Suprapubic skin (tissue), 4 donors: ENCODE measurements around the gene PSME3. TPM values are rescaled to one million over a fixed set of nuclear protein-coding genes. Genes with fewer than 3 reads are reported as not detected.
"Not testable (repeated sequence)": the region's sequence is repeated elsewhere in the genome, so short reads cannot be mapped to it uniquely, and the experiment has no call there.

ENCODE experiments used
- DNase-seq, 2 donors: peaks; one replicate each; pipeline ENCODE4 v3.0.0-alpha.2; 2019; ENCODE audit warnings: low spot score in 2 of 2
- H3K27ac ChIP-seq: fragments of 200-600 bp; sonication (generic); one replicate; pipeline ENCODE4 v1.5.1; 2019
- H3K27me3 ChIP-seq: fragments of 200-600 bp; sonication (generic); one replicate; pipeline ENCODE4 v1.5.1; 2019
- H3K36me3 ChIP-seq: fragments of 200-600 bp; sonication (generic); one replicate; pipeline ENCODE4 v1.5.1; 2019
- H3K4me1 ChIP-seq: fragments of 200-600 bp; sonication (generic); one replicate; pipeline ENCODE4 v1.5.1; 2019
- H3K4me3 ChIP-seq: fragments of 200-600 bp; sonication (generic); one replicate; pipeline ENCODE4 v1.5.1; 2019; ENCODE audit warnings: mild to moderate bottlenecking
- H3K9me3 ChIP-seq: fragments of 200-600 bp; sonication (generic); one replicate; pipeline ENCODE4 v1.5.1; 2019
- CTCF ChIP-seq, 2 donors: fragments of 200-600 bp in 1 of 2; fragments of 450-650 bp in 1 of 2; sonication (generic) in 1 of 2; IDR thresholded peaks; one replicate each; pipeline ENCODE4 v1.5.1; 2016 to 2019; ENCODE audit warnings: antibody characterized with exemption in 2 of 2, mild to moderate bottlenecking in 1 of 2, moderate library complexity in 1 of 2
- EP300 ChIP-seq: sonication (generic); formaldehyde crosslinking; IDR thresholded peaks from one replicate; pipeline ENCODE4 v1.6.1; 2017; ENCODE audit warnings: antibody characterized with exemption
- POLR2A ChIP-seq, 2 donors: fragments of 450-650 bp; IDR thresholded peaks; one replicate each; pipeline ENCODE4 v1.6.1; 2017; ENCODE audit warnings: antibody characterized with exemption in 2 of 2, mild to moderate bottlenecking in 2 of 2, moderate library complexity in 2 of 2
- POLR2AphosphoS5 ChIP-seq, 3 donors: sonication (generic); formaldehyde crosslinking; IDR thresholded peaks; one replicate each; pipeline ENCODE4 v1.6.1; 2017; ENCODE audit warnings: antibody characterized with exemption in 3 of 3
- WGBS: methylation state at CpG from one replicate; pipeline ENCODE4 v1.1.5; 2018; 5-methylcytosine and 5-hydroxymethylcytosine counted together
- total RNA-seq, 4 donors: library from RNA; depleted of rRNA; stranded (reverse); fragments of >200 nt; gene quantifications; one replicate each; pipeline ENCODE4 v1.1.0, GENCODE V29; 2016

PSME3 gene
- total RNA-seq, 4 donors from 2014 or later, result 47.0 to 106 (median 82.8) TPM

- no peaks in the 10 kb centered on the region for H3K9me3 ChIP-seq
- no peak for DNase-seq
- no peak overlapping the region for H3K27ac ChIP-seq
- no peak for TF ChIP-seq EP300
- no peak for TF ChIP-seq POLR2A (IDR thresholded peaks at IDR 0.05)
- no peak for TF ChIP-seq CTCF (IDR thresholded peaks at IDR 0.05)
- no peak for TF ChIP-seq POLR2AphosphoS5 (IDR thresholded peaks at IDR 0.05)
- H3K27me3 ChIP-seq, result peaks cover 15% of the 10 kb centered on the region
- WGBS, result 84% methylated on average over 8 of the region's 8 CpGs
- no peaks in the 10 kb centered on the region for H3K36me3 ChIP-seq
- H3K4me3 ChIP-seq, result no peak overlapping the region
- no peaks in the 10 kb centered on the region for H3K4me1 ChIP-seq
These were observed 45.9 kb downstream of the PSME3 start for GRCh38 chr17:42878924-42879595.

- Histone ChIP-seq H3K9me3 (no peaks in the 10 kb centered on the region), H3K36me3 (no peaks in the 10 kb centered on the region), H3K4me3 (no peak overlapping the region), H3K27me3 (peaks cover 15% of the 10 kb centered on the region), H3K4me1 (no peaks in the 10 kb centered on the region), H3K27ac (no peak overlapping the region)
- DNase-seq, result no peak
- WGBS, result 47% methylated on average over 4 of the region's 6 CpGs
- TF ChIP-seq POLR2A (IDR thresholded peaks at IDR 0.05), result no peak
- no peak for TF ChIP-seq CTCF (IDR thresholded peaks at IDR 0.05)
- TF ChIP-seq EP300, result no peak
- no peak for TF ChIP-seq POLR2AphosphoS5 (IDR thresholded peaks at IDR 0.05)
These were observed 46.4 kb downstream of the PSME3 start for GRCh38 chr17:42879596-42879985.

GRCh38 chr17:42880776-42881310 is 47.6 kb downstream of the PSME3 start:
- no peaks in the 10 kb centered on the region for H3K9me3 ChIP-seq
- H3K4me1 ChIP-seq, result no peaks in the 10 kb centered on the region
- WGBS, result 84% methylated on average over 5 of the region's 5 CpGs
- no peaks in the 10 kb centered on the region for H3K36me3 ChIP-seq
- no peak for DNase-seq
- no peak overlapping the region for H3K27ac ChIP-seq
- peaks cover 15% of the 10 kb centered on the region for H3K27me3 ChIP-seq
- no peak overlapping the region for H3K4me3 ChIP-seq
- TF ChIP-seq POLR2AphosphoS5 (IDR thresholded peaks at IDR 0.05) (no peak), CTCF (IDR thresholded peaks at IDR 0.05) (no peak), EP300 (no peak), POLR2A (IDR thresholded peaks at IDR 0.05) (no peak)

- H3K4me1 ChIP-seq, H3K9me3 ChIP-seq, DNase-seq, H3K36me3 ChIP-seq, H3K27ac ChIP-seq, H3K4me3 ChIP-seq: not testable (repeated sequence)
- 98% methylated on average over 6 of the region's 6 CpGs for WGBS
- H3K27me3 ChIP-seq, result peaks cover 15% of the 10 kb centered on the region
These were observed 48.5 kb downstream of the PSME3 start for GRCh38 chr17:42881706-42882105.

- WGBS, result 88% methylated on average over 8 of the region's 8 CpGs
These were observed 49.0 kb downstream of the PSME3 start for GRCh38 chr17:42882166-42882565.

More at GRCh38 chr17:42882166-42882565, 49.0 kb downstream of the PSME3 start:
- Histone ChIP-seq H3K9me3 (no peaks in the 10 kb centered on the region), H3K4me1 (peaks cover 3% of the 10 kb centered on the region), H3K4me3 (no peak overlapping the region), H3K36me3 (no peaks in the 10 kb centered on the region), H3K27ac (no peak overlapping the region), H3K27me3 (peaks cover 15% of the 10 kb centered on the region)
- TF ChIP-seq CTCF (IDR thresholded peaks at IDR 0.05), result no peak
- TF ChIP-seq EP300, result no peak
- TF ChIP-seq POLR2A (IDR thresholded peaks at IDR 0.05), result no peak
- TF ChIP-seq POLR2AphosphoS5 (IDR thresholded peaks at IDR 0.05), result no peak
- DNase-seq, result no peak
